Stimulated activated CD8-positive, alpha-beta memory T cell treated with anti-CD3 and anti-CD28 coated beads, Interleukin-15, amount 100 ng/mL, for 4 hours (primary cell): ENCODE results near the gene APBA2.

ENCODE experiments used
- DNase-seq, 2 donors: peaks; one replicate each; pipeline ENCODE4 v3.0.0-alpha.2; 2020; ENCODE audit warnings: low read depth in 2 of 2

Gene APBA2

GRCh38 chr15:29102911-29103823 lies 217.4 kb downstream of the APBA2 start:
- DNase-seq: no peak

GRCh38 chr15:29103824-29104565 lies 218.2 kb downstream of the APBA2 start:
- peak in 1 of 2 donors; percentile 23 for DNase-seq

GRCh38 chr15:29104566-29104880 lies 218.7 kb downstream of the APBA2 start:
- DNase-seq: no peak

- no peak for DNase-seq
Observed at GRCh38 chr15:29105151-29105854, 219.5 kb downstream of the APBA2 start.

GRCh38 chr15:29106116-29106515 lies 220.3 kb downstream of the APBA2 start:
- no peak for DNase-seq

- no peak for DNase-seq
Observed at GRCh38 chr15:29106551-29107290, 220.9 kb downstream of the APBA2 start.

- no peak for DNase-seq
Observed at GRCh38 chr15:29107291-29107890, 221.6 kb downstream of the APBA2 start.

GRCh38 chr15:29107971-29108645 lies 222.3 kb downstream of the APBA2 start:
- no peak for DNase-seq

GRCh38 chr15:29109762-29110161 lies 224.0 kb downstream of the APBA2 start:
- no peak for DNase-seq

GRCh38 chr15:29110176-29110575 lies 224.4 kb downstream of the APBA2 start:
- DNase-seq: no peak

- no peak for DNase-seq
Observed at GRCh38 chr15:29110733-29111132, 225.0 kb downstream of the APBA2 start.

GRCh38 chr15:29111705-29112281 lies 226.0 kb downstream of the APBA2 start:
- DNase-seq: no peak

- no peak for DNase-seq
Observed at GRCh38 chr15:29113336-29114220, 227.8 kb downstream of the APBA2 start.

- no peak for DNase-seq
Observed at GRCh38 chr15:29114221-29115092, 228.7 kb downstream of the APBA2 start.

- DNase-seq: no peak
Observed at GRCh38 chr15:29115093-29115991, 229.6 kb downstream of the APBA2 start.

GRCh38 chr15:29116970-29117700 lies 231.4 kb downstream of the APBA2 start:
- no peak for DNase-seq

- DNase-seq: no peak
Observed at GRCh38 chr15:29117778-29118177, 232.0 kb downstream of the APBA2 start.
